Stimulated activated memory B cell treated with anti-CD40 and anti-IgM and Interleukin-4, amounts not matched to agents 10 μg/mL and 1 μg/mL and 100 μg/mL, for 72 hours (primary cell): Measurements from ENCODE around the gene PATJ.

Experiments used
- ATAC-seq: fragments of 150-1000 bp; cut with Tn5 transposase; 2 replicates; pipeline ENCODE4 v1.10.0; 2021
- H3K27ac Mint-ChIP-seq: one replicate; pipeline ENCODE4 v1.8.0; 2022; ENCODE audit warnings: mild to moderate bottlenecking, mixed read lengths
- H3K27me3 Mint-ChIP-seq: one replicate; pipeline ENCODE4 v1.8.0; 2022; ENCODE audit warnings: mixed read lengths
- H3K36me3 Mint-ChIP-seq: one replicate; pipeline ENCODE4 v1.8.0; 2022; ENCODE audit warnings: mixed read lengths
- H3K4me1 Mint-ChIP-seq: one replicate; pipeline ENCODE4 v1.8.0; 2022; ENCODE audit warnings: mixed read lengths
- H3K4me3 Mint-ChIP-seq: one replicate; pipeline ENCODE4 v1.8.0; 2022; ENCODE audit warnings: mild to moderate bottlenecking, moderate library complexity, mixed read lengths
- H3K9me3 Mint-ChIP-seq: one replicate; pipeline ENCODE4 v1.8.0; 2022; ENCODE audit warnings: mixed read lengths

Gene PATJ

GRCh38 chr1:62037274-62037673 lies 295.0 kb downstream of the PATJ start:
- ATAC-seq: no peak
- Mint-ChIP-seq H3K4me1 (no peaks in the 10 kb centered on the region), H3K27ac (no peak overlapping the region), H3K4me3 (no peak overlapping the region), H3K9me3 (no peaks in the 10 kb centered on the region), H3K27me3 (no peaks in the 10 kb centered on the region), H3K36me3 (peaks cover 34% of the 10 kb centered on the region)

GRCh38 chr1:62038594-62039284 lies 296.5 kb downstream of the PATJ start:
- no peaks in the 10 kb centered on the region for H3K27me3 Mint-ChIP-seq
- H3K9me3 Mint-ChIP-seq: no peaks in the 10 kb centered on the region
- no peaks in the 10 kb centered on the region for H3K4me1 Mint-ChIP-seq
- no peak overlapping the region for H3K27ac Mint-ChIP-seq
- H3K4me3 Mint-ChIP-seq: no peak overlapping the region
- ATAC-seq: no peak
- H3K36me3 Mint-ChIP-seq: peaks cover 27% of the 10 kb centered on the region

- Mint-ChIP-seq H3K27me3 (no peaks in the 10 kb centered on the region), H3K4me1 (no peaks in the 10 kb centered on the region), H3K9me3 (no peaks in the 10 kb centered on the region), H3K27ac (no peak overlapping the region), H3K36me3 (peaks cover 38% of the 10 kb centered on the region), H3K4me3 (no peak overlapping the region)
- no peak for ATAC-seq
Measured at GRCh38 chr1:62040450-62040849, 298.2 kb downstream of the PATJ start.

DNA sequence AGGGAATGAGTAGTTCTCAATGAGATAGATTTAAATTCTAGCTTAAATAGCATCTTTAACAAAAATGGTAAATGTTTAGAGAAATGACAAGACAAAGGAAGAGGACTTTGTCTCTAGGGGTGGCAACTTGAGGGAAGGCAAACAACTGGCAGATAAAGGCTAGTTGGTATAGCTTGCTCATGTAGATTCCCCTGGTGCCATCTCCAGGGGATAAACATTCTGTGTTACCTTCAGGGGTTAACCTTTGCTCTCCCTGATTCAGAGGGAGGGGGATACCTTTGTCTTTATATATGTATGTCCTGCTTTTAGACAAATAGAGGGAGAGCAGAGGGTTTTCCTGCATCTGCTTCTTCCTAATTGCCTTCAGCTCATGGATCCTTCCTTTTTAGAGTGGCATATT lies 298.7 kb downstream of the PATJ start:
- H3K27ac Mint-ChIP-seq: no peak overlapping the region
- H3K36me3 Mint-ChIP-seq: peaks cover 32% of the 10 kb centered on the region
- ATAC-seq: no peak
- H3K9me3 Mint-ChIP-seq: no peaks in the 10 kb centered on the region
- no peaks in the 10 kb centered on the region for H3K27me3 Mint-ChIP-seq
- H3K4me3 Mint-ChIP-seq: no peak overlapping the region
- H3K4me1 Mint-ChIP-seq: no peaks in the 10 kb centered on the region

GRCh38 chr1:62043154-62043553 lies 300.9 kb downstream of the PATJ start:
- H3K4me1 Mint-ChIP-seq: no peaks in the 10 kb centered on the region
- H3K27ac Mint-ChIP-seq: no peak overlapping the region
- H3K27me3 Mint-ChIP-seq: no peaks in the 10 kb centered on the region
- H3K9me3 Mint-ChIP-seq: no peaks in the 10 kb centered on the region
- no peak overlapping the region for H3K4me3 Mint-ChIP-seq
- peaks cover 42% of the 10 kb centered on the region for H3K36me3 Mint-ChIP-seq
- ATAC-seq: no peak

- Mint-ChIP-seq H3K9me3 (no peaks in the 10 kb centered on the region), H3K36me3 (peaks cover 35% of the 10 kb centered on the region), H3K27me3 (no peaks in the 10 kb centered on the region), H3K27ac (no peak overlapping the region), H3K4me1 (no peaks in the 10 kb centered on the region), H3K4me3 (no peak overlapping the region)
- ATAC-seq: no peak
Measured at GRCh38 chr1:62045574-62045973, 303.3 kb downstream of the PATJ start.

DNA sequence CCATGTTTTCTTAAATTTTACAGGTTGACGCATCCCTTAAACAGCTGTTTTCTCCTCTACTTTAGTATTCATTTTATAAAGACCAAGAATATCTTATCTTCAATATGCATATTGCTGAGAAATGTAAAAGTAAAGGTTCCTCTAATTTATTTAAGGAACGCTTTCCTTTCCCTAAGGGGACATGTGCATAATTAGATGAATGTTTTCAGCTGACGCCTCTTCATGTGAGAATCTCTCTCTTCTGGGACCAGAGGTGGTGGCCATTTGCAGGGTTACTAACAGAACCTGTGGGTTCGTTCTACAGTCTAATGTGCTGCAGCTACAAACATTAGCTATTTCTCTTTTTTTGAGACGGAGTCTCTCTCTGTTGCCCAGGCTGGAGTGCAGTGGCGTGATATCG lies 304.6 kb downstream of the PATJ start:
- H3K9me3 Mint-ChIP-seq: no peaks in the 10 kb centered on the region

GRCh38 chr1:62050165-62050564 lies 307.9 kb downstream of the PATJ start:
- Mint-ChIP-seq H3K4me1 (no peaks in the 10 kb centered on the region), H3K4me3 (no peak overlapping the region), H3K9me3 (no peaks in the 10 kb centered on the region), H3K27me3 (no peaks in the 10 kb centered on the region), H3K27ac (no peak overlapping the region), H3K36me3 (peaks cover 44% of the 10 kb centered on the region)
- ATAC-seq: no peak

More for the DNA sequence above, 304.6 kb downstream of the PATJ start:
- ATAC-seq: no peak
- Mint-ChIP-seq H3K4me1 (no peaks in the 10 kb centered on the region), H3K4me3 (no peak overlapping the region), H3K27ac (no peak overlapping the region), H3K36me3 (peaks cover 37% of the 10 kb centered on the region), H3K27me3 (no peaks in the 10 kb centered on the region)

GRCh38 chr1:62052946-62053345 lies 310.7 kb downstream of the PATJ start:
- Mint-ChIP-seq H3K4me1 (no peaks in the 10 kb centered on the region), H3K9me3 (no peaks in the 10 kb centered on the region), H3K27ac (no peak overlapping the region), H3K27me3 (no peaks in the 10 kb centered on the region), H3K36me3 (peaks cover 32% of the 10 kb centered on the region), H3K4me3 (no peak overlapping the region)
- ATAC-seq: no peak

DNA sequence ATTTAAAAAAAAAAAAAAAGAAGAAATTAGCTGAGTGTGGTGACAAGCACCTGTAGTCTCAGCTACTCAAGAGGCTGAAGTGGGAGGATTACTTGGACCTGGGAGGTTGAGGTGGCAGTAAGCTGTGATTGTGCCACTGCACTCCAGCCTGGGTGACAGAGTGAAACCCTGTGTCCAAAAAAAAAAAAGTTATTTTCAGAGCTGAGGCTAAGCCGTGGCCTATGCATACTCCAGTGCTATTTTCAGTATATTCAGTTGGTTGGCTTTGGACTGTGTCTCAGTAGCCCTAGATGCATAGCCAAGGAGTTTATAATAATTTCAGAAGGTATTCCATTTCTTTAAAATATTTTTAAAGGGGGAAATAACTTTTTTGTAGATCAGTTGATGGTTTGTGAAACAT lies 311.9 kb downstream of the PATJ start:
- Mint-ChIP-seq H3K4me1 (no peaks in the 10 kb centered on the region), H3K9me3 (no peaks in the 10 kb centered on the region), H3K4me3 (no peak overlapping the region), H3K36me3 (peaks cover 30% of the 10 kb centered on the region), H3K27me3 (no peaks in the 10 kb centered on the region), H3K27ac (no peak overlapping the region)
- no peak for ATAC-seq

DNA sequence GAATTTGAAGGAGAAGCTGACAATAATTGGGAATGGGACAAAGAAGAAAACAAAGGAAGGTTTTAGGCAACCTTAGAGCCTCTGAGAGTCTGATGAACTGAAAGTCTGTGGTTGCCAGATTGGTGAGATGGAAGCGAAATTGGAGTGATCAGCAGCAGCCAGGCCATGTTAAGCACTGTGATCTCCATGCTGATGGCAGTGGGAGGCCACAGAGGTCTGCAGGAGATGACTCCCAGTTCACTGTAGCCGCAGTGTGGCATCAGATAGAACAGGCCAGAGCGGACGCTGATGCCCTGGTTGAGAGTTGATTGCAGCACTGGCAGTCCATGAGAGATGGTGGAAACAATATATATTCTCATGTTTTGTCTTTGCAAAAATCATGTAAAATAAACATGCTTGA lies 314.9 kb downstream of the PATJ start:
- Mint-ChIP-seq H3K9me3 (no peaks in the 10 kb centered on the region), H3K36me3 (peaks cover 35% of the 10 kb centered on the region), H3K4me1 (no peaks in the 10 kb centered on the region), H3K27ac (no peak overlapping the region), H3K27me3 (no peaks in the 10 kb centered on the region), H3K4me3 (no peak overlapping the region)
- no peak for ATAC-seq

DNA sequence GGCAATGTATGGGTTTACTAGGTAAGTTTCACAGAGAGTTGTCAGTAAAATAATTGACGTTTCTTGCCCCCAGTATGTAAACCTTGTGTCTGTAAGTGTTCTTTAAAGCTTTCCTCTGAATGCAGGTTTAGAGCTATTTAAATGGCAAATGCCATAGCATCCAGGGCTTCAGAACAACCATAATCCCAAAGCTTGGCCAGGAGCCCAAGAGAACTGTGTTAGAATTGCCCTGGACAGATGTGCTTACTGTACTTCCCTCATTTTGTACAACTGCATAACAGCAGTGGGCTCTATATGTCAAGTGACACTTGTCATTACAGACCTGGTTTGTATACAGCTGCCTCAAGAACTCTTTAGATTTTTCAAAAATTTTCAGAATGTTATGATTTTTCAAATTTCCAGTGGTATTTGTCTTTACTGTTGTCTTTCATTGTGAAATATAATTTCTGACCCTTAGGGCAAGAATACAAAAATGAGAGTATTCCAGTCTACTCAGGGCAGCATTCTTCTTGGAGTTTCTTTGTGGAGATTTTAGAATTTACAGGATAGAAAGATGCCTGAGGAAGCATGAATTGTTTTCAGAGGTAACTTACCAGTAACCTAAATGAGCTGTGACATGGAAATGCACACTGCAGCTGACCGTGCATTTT lies 315.5 kb downstream of the PATJ start:
- H3K4me3 Mint-ChIP-seq: no peak overlapping the region
- H3K4me1 Mint-ChIP-seq: no peaks in the 10 kb centered on the region
- no peaks in the 10 kb centered on the region for H3K9me3 Mint-ChIP-seq
- no peak overlapping the region for H3K27ac Mint-ChIP-seq
- H3K27me3 Mint-ChIP-seq: no peaks in the 10 kb centered on the region
- H3K36me3 Mint-ChIP-seq: peaks cover 34% of the 10 kb centered on the region
- ATAC-seq: no peak

- H3K27me3 Mint-ChIP-seq: no peaks in the 10 kb centered on the region
- no peaks in the 10 kb centered on the region for H3K9me3 Mint-ChIP-seq
- no peak overlapping the region for H3K27ac Mint-ChIP-seq
- peaks cover 35% of the 10 kb centered on the region for H3K36me3 Mint-ChIP-seq
- no peaks in the 10 kb centered on the region for H3K4me1 Mint-ChIP-seq
- no peak for ATAC-seq
- H3K4me3 Mint-ChIP-seq: no peak overlapping the region
Measured at GRCh38 chr1:62058956-62059355, 316.7 kb downstream of the PATJ start.

- Mint-ChIP-seq H3K9me3 (peaks cover 3% of the 10 kb centered on the region), H3K36me3 (peaks cover 45% of the 10 kb centered on the region), H3K27me3 (no peaks in the 10 kb centered on the region), H3K4me1 (no peaks in the 10 kb centered on the region), H3K4me3 (no peak overlapping the region), H3K27ac (no peak overlapping the region)
- no peak for ATAC-seq
Measured at GRCh38 chr1:62062087-62062486, 319.8 kb downstream of the PATJ start.

DNA sequence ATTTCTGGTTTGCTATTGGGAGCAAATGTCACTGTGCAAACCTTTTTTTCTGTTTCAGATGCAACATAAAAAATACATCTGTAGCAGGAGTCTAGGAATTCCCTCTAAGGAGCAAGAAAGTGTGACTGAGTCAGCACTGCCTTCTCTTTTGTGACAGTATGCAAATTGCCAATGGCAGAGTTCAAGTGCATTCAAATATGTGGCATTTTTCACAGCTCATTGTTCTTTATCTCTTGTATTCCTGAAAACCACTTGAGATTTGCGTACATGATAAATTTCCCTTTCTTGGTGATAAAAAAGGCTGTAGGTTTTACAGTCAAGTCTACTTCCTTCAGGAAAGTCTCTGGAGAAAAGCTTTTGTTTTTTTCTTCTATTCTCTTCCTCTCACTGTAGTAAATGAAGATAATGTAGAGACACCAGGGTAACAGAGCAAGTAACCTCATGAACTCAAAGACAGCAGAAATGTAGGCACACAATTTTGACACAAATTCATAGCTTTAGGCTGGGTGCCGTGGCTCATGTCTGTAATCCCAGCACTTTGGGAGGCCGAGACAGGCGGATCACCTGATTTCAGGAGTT lies 322.6 kb downstream of the PATJ start:
- Mint-ChIP-seq H3K27me3 (no peaks in the 10 kb centered on the region), H3K36me3 (peaks cover 52% of the 10 kb centered on the region), H3K4me3 (no peak overlapping the region), H3K4me1 (no peaks in the 10 kb centered on the region), H3K9me3 (peaks cover 3% of the 10 kb centered on the region), H3K27ac (no peak overlapping the region)
- ATAC-seq: no peak

DNA sequence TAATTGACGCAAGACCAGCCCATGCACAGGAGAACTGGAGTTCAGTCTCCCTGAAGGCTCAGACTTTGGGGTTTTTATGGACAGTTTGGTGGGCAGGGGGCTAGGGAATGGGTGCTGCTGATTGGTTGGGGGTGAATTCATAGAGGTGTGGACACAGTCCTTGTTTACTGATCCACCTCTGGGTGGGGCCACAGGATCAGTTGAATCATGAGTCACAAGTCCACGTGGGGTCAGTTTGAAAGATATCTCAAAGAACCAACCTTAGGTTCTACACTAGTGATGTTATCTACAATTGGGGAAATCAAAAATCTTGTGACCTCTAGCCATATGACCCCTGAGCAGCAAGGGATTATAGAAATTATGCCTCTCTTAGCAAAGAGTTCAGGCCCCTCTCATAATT lies 324.4 kb downstream of the PATJ start:
- Mint-ChIP-seq H3K4me1 (no peaks in the 10 kb centered on the region), H3K27ac (no peak overlapping the region), H3K4me3 (no peak overlapping the region), H3K36me3 (peaks cover 39% of the 10 kb centered on the region), H3K27me3 (no peaks in the 10 kb centered on the region), H3K9me3 (peaks cover 3% of the 10 kb centered on the region)
- no peak for ATAC-seq
